ENCODE measurements around the gene RGS7.
"Not testable (repeated sequence)": the region's sequence is repeated elsewhere in the genome, so short reads cannot be mapped to it uniquely, and the experiment has no call there.

Gene RGS7

GRCh38 chr1:240895424-240895823 is 461.6 kb downstream of the RGS7 start:
- DNase-seq, result not testable (repeated sequence)

GRCh38 chr1:240888787-240889048 is 468.3 kb downstream of the RGS7 start:
- no peak for DNase-seq

DNA sequence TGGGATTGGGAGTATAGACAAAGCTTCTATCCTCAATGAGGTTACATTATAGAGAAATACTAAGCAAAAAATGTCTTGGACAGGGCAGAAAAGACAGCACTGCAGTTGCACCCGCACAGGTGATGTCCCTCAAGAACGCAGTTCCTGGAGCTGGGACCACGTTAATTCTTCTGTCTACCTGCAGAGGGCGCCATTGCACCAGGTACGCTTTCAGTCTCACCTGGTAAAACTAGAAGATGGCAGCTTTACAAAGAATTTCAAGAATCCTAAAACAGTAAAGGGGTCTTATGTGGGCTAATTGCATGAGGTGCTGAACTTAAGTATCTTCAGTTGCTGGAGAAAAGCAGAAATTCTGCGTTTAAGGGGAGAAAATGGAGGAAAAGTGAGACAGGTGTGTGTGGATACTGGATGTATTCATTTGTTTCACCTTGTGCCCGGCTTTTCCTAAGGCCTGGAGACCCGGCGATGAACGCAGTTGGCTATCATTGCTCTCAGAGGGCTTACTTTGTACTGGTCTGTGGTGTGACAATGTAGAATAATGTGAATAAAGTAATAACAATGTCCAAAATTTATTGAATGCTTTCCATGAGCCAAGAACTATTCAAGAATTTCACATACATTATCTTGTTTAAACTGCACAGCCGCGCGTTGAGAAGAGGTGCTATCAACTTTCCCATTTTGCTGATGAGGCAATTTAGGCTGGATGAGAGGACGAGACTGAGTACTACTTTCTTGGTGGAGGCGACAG is 468.8 kb downstream of the RGS7 start:
- no peak for DNase-seq

DNA sequence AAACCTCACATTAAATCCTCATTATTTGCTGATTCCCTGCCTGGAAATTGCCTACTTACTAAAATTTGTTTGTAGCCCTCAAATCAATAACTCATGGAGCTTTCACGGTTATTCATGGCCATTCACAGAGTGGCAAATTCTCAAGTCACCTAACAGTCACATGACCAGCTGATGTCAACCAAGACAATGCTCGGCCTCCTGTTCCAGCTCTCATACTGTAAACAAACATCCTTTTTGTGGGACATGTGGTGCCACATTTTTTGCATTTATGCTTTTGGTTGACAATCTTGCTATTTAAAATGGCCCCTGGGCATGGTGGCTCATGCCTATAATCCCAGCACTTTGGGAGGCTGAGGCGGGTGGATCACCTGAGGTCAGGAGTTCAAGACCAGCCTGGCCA is 473.5 kb downstream of the RGS7 start:
- DNase-seq, result no peak

DNA sequence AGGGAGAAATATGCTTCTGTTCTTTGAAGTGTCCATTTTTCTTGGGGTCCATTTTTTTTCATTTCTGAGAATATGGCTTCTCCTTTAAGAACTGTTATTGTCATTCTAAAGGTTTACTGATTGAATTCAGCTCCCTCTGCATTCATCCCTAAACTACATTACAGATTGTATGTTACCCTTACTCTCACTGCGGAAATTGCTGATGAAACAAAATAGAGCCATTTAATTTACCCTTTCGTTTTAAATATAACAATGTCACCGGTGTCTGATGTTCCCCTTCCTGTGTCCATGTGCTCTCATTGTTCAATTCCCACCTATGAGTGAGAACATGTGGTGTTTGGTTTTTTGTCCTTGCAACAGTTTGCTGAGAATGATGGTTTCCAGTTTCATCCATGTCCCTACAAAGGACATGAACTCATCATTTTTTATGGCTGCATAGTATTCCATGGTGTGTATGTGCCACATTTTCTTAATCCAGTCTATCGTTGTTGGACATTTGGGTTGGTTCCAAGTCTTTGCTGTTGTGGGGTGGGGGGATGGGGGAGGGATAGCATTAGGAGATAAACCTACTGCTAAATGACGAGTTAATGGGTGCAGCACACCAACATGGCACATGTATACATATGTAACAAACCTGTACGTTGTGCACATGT is 474.2 kb downstream of the RGS7 start:
- not testable (repeated sequence) for DNase-seq

GRCh38 chr1:240878631-240879030 is 478.4 kb downstream of the RGS7 start:
- DNase-seq, result no peak

DNA sequence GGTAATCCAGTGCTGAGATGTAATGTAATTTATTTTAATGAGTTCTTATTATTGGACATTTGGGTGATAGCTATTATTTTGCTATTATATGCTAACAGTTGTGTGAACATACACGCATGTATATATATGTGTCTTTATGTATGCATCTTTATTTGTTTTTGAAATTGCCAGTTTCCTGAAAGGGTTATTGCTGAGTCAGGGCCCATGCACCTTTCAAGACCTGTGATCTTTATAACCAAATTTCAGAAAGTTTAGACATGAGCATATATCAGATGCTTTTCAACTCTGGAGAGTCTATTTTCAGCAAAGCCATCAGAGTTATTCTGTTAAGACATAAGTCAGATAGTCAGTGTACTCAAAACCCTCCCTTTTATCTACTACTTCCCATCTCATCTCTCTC is 479.4 kb downstream of the RGS7 start:
- DNase-seq, result no peak

DNA sequence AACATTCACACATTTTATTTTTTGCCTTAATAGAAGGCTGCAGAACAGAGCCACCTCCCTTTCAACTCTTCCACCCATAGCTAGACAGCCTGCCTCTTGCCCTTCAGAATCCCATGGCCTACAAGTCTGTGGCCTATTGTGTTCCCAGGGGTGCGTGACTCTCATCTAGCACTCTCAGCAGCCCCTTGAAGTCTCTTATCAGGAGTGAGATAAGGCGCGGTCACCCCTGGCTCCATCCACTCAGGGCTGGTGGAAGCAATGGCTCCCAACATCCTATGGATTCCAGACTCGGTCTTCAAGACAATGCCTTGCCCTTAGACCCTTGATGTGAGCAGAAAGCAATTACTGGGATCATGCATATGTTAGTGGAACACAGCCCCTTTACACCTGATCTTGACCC is 480.9 kb downstream of the RGS7 start:
- DNase-seq, result no peak

- no peak for DNase-seq
These were observed 487.9 kb downstream of the RGS7 start for GRCh38 chr1:240869071-240869470.

DNA sequence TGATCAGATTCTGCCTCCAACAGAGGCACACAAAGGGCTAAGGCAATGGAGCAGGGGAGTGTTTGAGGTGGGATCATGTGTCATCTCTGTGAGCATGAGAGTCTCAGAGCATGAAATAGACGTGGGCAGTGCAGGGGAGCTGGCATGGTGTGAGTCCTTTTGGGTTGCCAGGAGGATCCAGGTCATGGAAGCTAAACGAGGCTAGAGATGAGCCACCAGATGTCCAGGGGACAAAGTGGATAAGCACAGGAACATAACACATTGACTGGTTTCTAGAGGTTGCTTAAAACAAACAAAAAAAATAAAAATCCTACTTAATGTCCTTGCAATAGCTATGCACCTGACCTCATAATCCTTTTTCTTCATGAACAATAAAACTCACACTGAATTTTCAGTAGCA is 490.3 kb downstream of the RGS7 start:
- no peak for DNase-seq

GRCh38 chr1:240860023-240860422 is 497.0 kb downstream of the RGS7 start:
- DNase-seq, result no peak

DNA sequence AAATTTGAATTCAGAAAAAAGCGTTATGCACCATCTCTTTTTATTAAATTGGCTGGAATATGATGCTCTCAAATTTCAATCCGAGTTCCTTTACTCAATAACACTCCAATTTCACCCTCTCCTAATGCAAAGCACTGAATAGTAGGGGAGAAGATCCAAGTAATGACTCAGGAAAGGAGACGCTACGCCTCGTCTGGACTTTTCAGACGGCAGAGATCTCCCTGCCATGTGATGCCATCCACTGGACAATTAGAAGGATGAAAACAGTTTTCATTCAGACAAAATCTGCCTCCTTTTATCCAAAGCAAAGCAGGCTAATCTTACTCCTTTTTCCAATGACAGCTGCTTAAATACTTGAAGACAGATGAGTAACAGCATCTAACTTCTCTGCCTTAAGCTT is 502.6 kb downstream of the RGS7 start:
- DNase-seq, result no peak

DNA sequence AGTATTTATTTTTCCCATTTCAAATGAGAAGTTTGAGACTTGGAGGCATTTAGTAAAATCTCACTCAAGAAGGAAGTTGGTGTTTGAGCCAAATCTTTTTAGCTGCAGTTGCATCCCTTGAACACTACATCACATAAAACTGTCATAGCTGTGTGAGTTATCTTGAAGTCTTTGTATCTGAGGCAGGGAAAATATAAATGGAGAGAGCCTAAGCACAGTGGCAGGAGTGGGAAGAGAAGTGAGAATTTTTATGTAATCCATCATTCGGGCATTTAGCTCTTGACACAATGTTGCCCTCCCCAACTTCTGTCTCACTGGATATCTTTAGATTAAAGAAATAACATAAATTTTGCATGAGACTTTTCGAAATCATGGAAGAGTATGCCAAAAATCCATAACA is 509.7 kb downstream of the RGS7 start:
- DNase-seq, result no peak

- no peak for DNase-seq
These were observed 512.5 kb downstream of the RGS7 start for GRCh38 chr1:240844486-240844885.

GRCh38 chr1:240843798-240844197 is 513.2 kb downstream of the RGS7 start:
- no peak for DNase-seq

GRCh38 chr1:240836271-240836670 is 520.7 kb downstream of the RGS7 start:
- DNase-seq, result no peak

- DNase-seq, result no peak
These were observed 521.7 kb downstream of the RGS7 start for GRCh38 chr1:240835291-240835690.

DNA sequence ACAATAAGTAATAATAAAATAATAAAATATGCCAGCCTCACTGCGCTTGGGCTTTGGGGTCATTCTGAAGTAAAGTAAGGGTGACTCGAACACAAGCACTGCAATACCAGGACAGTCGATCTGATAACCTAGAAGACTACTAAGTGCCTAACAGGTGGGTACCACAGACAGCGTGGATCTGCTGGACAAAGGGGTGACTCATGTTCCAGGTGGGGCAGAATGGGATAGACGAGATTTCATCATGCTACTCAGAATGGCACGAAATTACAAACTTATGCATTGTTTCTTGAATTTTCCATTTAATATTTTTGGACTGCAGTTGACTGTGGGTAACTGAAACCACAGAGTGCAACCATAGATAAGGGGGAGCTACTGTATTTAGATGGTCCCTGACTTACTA is 523.9 kb downstream of the RGS7 start:
- DNase-seq, result no peak

DNA sequence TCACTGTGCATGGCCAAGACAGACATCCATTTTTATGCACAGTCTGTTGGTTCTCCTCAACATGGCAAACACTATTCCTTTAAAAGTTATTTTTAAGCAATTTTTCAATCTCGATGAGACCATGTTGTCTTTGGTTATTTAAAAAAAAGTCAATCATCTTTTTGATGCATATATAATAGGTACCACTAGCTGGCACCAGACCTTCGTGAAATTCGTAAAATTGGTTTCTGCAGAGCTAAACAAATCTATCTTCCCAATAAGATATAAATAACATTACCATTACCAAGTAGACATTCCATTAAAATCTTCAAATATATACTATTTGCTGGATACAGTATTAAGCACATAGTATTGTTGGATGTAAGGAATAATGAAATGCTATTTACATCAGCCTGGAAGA is 525.1 kb downstream of the RGS7 start:
- no peak for DNase-seq

GRCh38 chr1:240831191-240831631 is 525.8 kb downstream of the RGS7 start:
- no peak for DNase-seq

GRCh38 chr1:240829487-240829886 is 527.5 kb downstream of the RGS7 start:
- DNase-seq, result no peak

DNA sequence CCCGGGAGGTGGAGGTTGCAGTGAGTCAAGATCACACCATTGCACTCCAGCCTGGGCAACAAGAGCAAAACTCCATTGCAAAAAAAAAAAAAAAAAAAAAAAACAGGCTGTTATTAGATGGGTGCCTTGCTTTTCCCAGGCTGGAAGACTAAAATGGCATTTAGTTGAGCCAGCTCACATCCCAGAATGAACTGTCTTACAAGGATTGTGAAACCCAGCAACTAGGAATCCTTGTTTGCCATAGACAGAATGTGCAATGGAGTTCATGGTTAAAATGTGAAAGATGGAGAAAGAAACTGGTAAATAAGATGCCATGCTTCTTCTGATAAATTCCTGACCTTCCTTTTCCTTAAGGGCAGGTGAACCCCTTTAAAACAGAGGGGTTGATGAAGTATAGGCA is 529.2 kb downstream of the RGS7 start:
- DNase-seq, result no peak

DNA sequence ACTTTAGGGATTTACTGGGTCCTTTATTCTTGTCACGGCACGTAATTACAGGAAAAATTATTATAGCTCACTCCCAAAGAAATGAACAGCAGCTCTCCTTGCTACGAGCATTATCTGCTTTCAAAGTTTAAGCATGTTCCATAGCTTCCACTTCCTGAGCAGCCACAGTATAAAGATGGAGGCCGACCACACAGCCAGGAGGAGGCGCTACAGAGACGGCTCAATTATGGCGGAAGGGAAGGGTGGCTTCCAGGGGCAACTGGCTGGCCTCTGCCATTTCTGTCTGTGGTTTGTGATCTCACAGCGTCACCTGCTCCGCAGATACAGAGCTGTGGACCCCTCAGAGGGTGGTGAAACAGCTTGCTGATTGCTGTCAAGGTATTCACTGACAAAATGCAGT is 532.8 kb downstream of the RGS7 start:
- no peak for DNase-seq

DNA sequence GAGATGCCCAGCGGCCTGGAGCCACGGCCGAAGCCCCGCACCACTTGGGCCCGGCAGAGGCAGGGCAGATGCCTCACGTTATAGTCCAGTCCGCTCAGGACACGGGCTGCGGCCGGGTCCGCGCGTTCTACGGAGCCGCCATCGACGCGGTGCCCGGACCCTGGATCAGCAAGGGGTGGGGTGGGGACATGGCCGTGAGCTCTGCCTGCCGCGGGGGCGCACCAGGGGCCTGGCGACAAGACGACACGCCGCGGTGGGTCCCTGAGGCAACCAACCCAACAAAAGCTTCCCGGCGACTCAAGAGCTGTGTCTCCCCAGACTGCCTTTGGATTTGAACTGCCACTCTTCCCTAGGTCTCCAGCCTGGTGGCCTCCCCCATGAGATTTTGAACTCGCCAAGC is 533.6 kb downstream of the RGS7 start:
- no peak for DNase-seq

DNA sequence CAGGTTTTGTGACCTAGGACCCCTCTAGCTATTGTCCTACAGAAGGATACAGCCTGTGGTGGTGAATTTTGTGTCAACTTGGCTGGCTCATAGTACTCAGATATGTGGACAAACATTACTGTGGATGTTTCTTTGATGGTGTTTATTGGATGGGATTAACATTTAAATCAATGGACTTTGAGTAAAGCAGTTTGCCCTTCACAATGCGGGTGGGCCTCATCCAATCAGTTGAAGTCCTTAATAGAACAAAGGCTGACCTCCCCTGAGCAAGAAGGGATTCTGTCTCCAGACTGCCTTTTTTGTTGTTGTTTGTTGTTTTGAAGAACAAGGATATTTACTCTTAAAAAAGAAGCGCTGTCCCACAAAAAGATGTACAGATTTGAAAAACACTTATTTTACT is 535.1 kb downstream of the RGS7 start:
- no peak for DNase-seq
